COLO829 (cell line): ENCODE data around the gene C10orf88.

Source experiments
- DNase-seq: peaks from one replicate; pipeline ENCODE4 v3.0.0; 2012; ENCODE audit warnings: low spot score

C10orf88 gene, protein sequence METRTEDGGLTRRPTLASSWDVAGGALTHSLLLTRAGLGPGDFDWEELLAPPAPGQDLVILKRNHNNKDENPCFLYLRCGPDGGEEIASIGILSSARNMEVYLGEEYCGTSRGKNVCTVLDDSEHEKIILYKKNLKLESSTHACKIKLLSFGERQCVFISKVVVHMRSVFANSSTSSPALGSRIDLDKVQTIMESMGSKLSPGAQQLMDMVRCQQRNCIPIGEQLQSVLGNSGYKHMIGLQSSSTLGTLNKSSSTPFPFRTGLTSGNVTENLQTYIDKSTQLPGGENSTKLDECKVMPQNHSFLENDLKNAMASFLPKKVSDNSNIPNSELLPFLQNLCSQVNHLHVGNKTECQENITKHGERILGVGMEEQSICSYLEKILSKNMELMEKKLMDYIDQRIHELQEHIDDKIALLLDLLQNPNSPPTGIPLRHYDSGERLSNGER

DNA sequence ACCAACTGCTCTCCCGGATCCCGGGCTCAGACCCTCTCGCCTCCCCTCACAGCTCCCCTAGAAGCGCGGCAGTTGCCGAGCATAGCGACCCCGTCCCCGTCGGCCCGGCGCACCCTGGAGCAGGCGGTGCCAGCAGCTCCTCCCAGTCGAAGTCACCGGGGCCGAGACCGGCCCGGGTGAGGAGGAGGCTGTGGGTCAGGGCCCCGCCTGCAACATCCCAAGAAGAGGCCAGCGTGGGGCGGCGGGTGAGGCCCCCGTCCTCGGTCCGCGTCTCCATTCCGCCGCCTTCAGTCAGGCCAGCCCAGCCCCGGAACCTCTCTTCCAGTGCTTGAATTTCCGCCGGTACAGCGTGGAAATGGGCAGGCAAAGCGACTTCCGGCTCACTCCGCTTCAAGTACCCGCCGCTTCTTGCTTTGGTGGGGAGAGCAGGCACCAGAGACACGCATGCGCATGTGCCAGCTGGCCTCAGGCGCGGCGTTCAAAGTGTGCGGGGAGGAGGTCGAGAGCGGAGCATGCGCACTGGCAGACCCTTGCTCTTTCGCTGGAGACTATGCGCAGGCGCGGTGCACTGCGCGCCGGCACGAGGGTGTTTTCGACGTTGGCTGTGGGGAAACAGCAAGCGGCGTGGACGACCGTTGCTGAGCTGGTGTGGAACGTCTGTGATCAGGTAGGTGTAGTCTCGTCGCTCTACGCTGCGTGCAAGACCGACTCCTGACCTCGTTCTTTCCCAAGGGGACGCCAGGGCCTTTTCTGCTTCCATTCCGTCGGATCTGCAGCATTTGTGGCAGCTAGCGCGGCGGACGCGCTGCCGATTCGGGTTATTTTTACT lies at the start of gene C10orf88:
C10orf88 (minus strand) TSS at position 326 of the 829 bp plus-strand sequence; CDS start at position 277, 49 bp downstream.
- peak; percentile 96 for DNase-seq

DNA sequence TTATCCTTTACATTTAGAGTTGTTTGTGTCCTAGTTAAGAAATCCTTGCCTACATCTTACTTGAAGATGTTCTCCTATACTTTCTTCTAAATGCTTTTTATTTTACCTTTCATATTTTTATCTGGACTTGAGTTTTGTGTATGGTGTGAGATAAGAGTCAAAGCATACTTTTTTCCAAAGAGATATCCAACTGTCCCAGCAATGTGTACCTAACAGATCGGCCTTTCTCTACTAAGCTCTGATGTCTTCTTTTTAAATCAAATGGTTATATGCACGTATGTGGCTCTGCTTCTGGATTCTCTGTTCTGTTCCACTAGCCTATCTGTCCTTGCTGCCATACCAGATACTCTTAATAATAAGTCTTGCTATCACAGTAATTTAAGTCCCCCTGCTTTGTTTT lies 47.3 kb upstream of the C10orf88 start:
- no peak for DNase-seq

DNA sequence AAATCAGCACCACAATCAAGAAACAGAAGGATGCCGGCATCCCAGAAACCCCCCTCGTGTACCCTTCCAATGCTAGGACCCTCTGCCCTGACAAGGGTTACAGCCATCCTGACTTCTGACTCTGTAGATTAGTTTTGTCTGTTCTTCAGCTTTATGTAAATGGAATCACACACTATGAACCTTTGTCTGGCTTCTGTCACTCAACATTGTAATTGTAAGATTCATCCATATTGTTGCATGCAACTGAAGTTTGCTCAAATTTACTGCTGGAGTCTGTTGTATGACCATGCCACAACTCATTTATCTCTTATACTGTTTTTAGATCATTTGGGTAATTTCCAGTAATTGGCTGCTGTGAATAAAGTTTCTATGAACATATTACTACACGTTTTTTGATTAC lies 46.1 kb upstream of the C10orf88 start:
- no peak for DNase-seq

DNA sequence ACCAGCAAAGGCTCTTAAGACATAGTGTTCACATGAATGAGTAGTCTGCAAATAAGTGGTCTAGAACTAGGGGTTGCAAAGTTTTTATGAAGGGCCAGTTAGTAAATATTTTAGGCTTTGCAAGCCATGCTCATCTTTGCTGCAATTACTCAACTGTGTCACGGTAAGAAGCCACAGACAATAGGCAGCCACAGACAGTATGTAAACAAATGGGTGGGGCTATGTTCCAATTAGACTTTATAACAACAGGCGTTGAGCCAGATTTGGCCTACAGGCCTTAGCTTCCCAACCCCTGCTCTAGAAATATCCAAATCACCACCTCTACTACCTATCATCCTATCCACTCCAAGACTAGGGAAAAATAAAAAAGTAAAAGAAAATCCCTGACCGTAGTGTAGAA lies 45.3 kb upstream of the C10orf88 start:
- no peak for DNase-seq

DNA sequence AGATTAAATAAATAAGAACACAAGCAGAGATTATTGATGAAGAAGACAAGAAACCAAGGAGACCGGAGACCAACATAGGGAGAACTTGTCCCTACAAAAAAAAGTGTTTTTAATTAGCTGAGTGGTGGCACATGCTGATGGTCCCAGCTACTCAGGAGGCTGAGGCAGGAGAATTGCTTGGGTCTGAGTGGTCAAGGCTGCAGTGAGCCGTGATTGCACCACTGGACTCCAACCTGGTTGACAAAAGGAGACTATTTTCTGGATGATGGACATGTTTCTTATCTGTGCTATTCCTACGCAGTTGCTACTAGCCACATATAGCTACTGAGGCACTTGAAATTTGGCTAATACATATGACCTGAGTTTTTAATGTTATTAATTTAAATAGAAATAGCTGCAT lies 44.9 kb upstream of the C10orf88 start:
- DNase-seq = no peak

DNA sequence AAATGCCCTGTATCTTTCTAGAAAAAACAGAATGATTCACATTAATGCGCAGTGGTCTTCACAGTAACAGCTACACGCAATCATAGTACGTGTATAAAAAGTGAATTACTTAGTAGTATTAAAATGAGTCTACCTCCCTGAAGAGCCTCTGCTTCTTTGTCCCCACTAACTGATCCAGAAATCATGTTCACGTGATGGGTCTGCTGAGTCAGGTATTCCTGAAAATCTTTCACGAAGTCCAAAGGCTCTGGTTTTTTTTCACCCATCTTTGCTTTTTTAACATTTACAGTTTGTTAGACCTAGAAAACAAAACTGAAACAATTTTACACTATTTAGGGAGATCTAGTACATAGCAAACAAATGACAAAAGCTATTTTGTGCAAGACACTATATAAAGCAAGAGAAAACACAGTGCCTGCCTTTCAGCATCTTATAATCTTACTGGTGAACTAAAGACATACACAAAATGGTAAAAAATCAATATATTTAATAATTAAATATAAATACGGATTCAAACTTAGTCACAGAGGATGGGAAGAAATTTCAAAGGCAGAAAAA lies 44.4 kb upstream of the C10orf88 start:
- no peak for DNase-seq

DNA sequence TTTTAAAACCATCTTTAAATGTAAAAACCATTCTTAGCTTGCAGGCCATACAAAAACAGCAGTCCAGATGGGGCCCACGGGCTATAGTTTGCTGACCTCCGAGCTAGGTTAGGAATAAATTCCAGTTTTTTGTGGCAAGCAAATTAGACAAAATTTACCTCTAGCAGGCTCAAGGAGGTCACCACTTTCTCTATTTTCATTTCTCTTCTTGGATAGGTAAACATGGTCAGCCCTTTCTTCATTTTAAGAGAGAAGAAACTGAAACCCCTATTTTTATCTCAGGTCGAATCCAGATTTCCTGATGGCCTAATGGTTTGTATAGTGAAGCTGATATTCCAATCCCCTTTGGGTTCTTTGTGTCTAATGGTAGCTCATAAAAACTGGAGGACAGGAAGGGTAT lies 43.8 kb upstream of the C10orf88 start:
- DNase-seq = no peak

DNA sequence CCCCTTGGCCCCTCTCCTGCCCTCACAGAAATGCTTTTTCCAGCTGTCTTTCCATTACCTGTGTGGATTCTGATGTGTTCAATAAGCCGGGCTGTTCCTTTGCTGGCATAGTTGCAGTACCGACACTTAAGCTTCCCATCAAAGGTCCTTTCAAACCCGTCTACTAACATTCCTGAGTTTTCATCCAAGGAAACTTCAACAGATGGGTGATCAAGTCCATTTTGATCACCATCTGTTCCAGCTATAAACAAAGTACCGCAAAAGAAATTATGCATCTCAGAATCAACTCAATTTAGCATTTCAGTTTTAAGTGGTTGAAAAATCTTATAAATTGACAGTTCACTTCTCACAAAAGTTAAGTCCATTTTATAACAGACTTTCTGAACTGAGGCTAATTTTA lies 41.9 kb upstream of the C10orf88 start:
- DNase-seq = no peak

DNA sequence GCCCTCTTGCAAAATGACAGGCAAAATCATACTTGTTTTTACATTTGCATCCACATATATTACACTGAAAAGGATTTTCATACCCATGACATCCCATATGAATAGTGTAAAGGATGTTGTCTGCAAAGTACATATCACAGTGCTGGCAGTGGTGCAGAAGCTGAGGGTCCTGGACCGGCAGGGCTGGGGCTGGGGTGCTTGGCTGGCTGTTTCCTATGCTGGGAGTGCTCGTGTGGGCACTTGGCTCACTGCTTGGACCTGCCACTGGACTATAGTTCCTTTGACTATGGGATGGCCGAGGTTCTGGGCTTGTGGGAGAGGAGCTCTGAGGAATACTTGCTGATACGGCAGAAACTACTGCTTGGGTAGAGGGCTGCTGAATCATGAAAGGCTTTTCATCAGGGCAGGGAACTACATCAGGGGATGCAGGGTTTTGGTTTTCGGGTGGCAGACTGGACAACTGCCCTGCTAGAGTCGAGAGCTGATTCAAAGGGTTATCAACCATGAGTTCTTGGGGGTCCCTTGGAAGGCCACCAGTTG lies 39.8 kb upstream of the C10orf88 start:
- DNase-seq = no peak

DNA sequence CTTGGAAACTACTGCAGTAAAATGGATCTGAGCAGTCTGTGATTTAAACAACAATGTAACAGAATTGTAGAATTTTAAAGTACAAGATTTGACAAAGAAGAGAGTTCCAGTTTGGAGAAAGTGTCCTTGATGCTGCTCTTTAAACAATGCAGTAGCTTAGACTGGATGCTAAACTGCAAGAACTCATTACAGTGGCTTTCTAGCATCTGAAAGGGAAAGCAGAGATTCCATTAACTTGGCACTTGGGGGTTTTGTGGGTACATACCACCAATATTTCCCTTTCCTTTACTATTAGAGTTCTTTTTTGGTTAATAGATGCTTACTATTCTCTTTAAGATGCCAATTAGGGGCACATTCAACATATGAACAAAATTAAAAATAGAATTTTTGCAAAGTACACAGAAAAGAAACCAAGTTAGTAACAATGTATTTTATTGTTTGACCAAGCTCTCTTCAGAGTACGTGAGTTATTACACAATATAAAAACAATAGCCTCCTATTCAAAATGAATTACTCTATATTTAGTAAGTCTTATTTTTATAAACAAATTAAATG lies 38.1 kb upstream of the C10orf88 start:
- no peak for DNase-seq

DNA sequence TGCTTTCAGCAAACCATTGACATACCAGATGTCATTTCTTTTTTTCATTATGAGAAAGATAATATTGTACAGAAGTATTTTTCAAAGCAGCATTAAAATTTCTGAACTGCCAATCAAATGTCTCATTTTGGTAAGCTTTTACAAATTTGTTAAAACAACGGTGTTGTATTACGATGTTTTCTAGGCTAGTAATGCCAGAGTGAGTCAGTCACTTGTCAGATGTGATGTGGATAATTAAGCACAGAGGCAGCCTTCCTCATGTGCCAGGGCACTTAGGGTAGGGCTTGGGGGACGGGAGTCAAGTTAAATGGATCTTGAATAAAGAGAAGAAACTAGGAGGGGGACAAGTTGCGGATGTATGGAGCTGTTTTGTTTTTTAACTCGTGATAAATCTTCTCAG lies 36.3 kb upstream of the C10orf88 start:
- no peak for DNase-seq

DNA sequence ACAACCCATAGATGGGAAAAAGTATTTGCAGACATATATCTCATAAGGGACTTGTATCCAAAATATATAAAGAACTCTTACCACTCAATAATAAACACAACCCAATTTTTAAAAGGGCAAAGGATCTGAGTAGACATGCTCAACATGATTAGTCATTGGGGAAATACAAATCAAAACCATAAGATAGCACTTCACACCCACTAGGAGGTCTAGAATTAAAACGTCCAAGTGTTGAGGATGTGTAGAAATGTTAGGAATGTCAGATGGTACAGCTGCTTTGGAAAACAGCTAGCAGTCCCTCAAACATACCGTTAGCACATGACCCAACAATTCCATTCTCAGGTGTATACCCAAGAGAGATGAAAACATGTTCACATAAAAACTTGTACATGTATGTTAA lies 34.5 kb upstream of the C10orf88 start:
- no peak for DNase-seq

DNA sequence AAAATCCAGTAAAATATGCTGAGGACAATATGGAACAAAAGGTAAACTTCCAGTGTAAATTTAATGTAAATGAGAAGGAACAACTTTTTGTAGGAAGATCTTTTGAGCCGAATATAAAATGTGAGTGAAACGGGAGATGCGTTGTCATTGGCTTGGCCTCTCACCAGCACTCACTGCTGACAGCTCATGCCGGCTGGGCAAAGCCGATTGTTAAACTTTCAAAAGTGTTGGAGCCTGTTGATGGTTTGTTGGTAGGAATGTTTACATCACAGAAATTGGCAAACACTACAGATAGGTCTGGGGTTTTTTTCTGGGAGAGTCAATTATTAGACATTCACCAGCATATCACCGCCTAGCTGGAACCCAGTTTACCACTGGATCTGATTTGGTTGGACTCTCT lies 32.3 kb upstream of the C10orf88 start:
- no peak for DNase-seq

DNA sequence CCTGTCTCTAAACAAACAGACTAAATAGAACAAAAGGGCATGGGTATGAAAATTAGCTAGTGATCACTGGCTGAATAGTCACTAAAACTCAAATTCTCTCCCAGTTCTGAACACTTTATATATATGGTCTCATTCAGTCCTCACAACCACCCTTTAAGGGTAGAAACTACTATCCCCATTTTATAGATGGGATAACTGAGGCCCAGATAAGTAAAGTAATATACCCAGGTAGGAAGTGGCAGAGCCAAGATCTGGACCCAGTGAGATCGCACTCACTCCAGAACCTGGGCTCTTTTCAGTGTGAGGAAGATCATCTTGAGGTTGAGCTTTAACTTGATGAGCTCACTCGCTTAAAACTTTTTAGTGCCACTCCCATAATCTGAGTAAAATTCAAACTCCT lies 30.7 kb upstream of the C10orf88 start:
- DNase-seq = no peak

DNA sequence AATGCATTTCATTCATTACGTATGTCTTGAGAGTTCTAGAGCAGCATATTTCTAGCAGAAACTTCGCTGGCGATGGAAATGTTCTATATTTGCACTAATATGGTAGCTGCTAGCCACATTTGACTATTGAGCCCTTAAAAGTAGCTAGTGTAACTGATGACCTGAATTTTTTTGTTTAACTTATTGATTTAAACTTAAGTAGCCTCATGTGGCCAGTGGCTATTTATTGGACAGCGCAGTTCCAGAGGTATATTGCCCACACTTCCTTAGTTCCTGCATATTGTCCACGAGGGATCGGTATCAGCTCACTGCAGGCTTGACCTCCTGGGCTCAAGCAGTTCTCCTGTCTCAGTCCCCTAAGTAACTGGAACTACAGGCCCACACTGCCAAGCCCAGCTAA lies 29.9 kb upstream of the C10orf88 start:
- no peak for DNase-seq

DNA sequence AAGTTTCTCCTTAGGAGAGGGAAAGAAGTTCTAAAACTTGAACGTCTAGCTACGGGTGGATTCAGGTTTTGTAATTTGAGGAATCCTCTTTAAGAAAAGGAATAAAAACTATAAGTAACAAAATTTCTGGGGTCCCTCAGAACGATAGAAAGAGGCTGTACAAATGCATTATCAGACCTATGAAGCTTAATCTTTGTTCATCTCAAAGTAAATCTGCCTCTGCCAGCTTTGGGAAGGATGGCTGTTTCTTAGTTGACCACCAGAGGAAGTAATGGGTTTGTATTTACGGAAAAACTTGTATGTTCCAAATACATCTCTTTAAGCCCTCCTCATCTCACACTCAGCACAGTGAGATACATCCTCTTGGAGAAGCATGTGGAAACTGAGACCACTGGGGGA lies 27.0 kb upstream of the C10orf88 start:
- peak; percentile 32 for DNase-seq

DNA sequence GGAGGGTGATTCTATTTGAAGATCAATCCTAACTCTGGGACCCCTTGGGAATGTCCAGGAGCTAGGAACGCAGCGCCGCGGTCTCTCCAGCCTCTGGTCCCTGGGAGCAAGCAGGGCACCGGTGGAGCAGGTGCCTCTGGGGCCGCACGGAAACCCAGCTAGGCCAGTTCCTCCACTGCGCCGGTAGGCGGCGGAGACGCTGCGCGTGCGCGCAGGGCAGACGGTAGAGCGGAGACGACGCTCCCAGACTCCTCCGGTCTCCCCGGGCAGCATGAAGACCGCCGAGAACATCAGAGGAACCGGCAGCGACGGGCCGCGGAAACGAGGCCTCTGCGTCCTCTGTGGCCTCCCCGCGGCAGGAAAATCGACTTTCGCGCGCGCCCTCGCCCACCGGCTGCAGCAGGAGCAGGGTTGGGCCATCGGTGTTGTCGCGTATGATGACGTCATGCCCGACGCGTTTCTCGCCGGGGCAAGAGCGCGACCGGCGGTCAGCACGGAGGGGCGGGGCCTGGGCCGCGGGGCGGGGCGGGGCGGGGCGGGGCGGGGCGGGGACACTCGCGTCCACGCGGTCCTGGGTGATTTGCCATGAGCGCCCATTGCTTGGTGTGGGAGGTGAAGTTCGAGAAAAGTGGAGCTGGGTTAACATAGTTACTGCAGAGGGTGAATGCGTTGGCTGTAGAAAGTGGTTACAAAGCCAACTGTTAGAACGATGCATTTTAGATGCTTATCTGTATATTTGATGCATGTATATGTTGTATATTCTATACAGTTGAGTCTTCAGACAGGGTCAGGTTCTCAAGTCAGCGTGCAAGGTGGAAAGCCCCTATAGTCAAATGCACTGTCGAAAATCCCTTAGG lies 26.4 kb upstream of the C10orf88 start, which contains the start of gene PSTK:
PSTK (plus strand) TSS at position 193 of the 857 bp plus-strand sequence; CDS start at position 272, 79 bp downstream.
- peak; percentile 82 for DNase-seq

DNA sequence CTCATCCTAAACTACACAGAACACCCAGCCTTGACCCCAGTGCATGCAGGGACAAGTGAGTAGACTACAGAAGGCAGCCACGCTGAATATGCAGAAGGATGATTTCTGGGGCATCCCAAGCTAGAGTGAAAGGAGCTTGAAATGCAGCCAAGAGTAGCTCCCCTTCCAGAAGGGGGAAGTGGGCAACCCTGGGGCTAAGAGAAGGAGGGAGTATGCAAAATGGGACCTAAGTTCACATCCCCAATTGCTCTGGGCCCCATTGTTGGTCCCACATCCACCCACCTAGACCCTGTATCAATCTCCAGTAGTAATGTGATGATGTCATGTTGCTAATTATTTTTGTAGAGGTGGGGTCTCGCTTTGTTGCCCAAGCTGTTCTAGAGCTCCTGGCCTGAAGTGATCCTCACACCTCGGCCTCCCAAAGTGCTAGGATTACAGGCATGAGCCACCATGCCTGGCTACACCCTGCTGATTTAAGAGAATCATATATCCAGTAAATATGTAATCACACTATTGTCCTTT lies 20.6 kb upstream of the C10orf88 start:
- no peak for DNase-seq

DNA sequence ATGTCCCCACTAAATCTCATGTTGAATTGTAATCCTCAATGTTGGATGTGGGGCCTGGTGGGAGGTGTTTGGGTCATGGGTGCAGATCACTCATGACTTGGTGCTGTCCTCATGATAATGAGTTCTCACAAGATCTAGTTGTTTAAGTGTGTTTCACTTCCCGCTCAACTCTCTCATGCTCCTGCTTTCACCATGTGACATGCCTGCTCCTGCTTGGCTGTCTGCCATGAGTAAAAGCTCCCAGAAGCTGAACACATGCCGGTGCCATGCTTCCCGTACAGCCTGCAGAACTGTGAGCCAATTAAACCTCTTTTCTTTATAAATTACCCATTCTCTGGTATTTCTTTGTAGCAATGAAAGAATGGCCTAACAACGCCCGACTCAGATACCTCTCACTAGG lies 20.0 kb upstream of the C10orf88 start:
- DNase-seq = no peak

DNA sequence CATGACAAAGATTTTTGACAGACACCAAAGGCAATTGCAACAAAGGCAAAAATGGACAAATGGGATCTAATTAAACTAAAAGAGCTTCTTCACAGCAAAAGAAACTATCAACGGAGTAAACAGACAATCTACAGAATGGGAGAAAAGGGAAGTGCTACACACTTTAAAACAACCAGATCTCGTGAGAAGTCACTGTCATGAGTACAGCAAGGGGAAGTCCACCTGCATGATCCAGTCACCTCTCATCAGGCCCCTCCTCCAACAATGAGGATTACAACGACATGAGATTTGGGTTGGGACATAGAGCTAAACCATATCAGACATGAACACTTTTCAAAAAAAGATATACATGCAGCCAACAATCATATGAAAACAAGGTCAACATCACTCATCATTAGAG lies 14.7 kb upstream of the C10orf88 start:
- DNase-seq = no peak

DNA sequence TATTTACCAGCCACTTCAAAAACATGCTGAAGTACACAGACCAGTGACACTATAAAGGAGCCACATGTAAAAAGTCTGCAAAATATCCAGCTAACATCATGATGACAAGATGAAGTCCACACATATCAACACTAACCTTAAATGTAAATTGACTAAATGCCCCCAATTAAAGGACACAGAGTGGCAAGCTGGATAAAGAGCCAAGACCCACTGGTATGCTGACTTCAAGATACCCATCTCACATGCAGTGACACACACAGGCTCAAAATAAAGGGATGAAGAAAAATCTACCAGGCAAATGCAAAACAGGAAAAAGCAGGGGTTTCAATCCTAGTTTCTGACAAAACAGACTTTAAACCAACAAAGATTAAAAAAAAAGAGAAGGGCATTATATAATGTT lies 12.9 kb upstream of the C10orf88 start:
- no peak for DNase-seq
